Heart left ventricle (tissue), 16 donors: ENCODE results near the gene PELI3. TPM values are rescaled to one million over a fixed set of nuclear protein-coding genes. Genes with fewer than 3 reads are reported as not detected.

Experiments
- ATAC-seq, 4 donors: fragments of 200-7000 bp; cut with Tn5 transposase; one replicate each; pipeline ENCODE4 v1.9.1; 2020 to 2022; ENCODE audit warnings: moderate library complexity in 4 of 4, mild to moderate bottlenecking in 3 of 4, moderate number of reproducible peaks in 1 of 4
- DNase-seq, 5 donors: peaks; one replicate each; pipeline ENCODE4 v3.0.0-alpha.2; 2020
- H3K27ac ChIP-seq, 12 donors: fragments of 200-600 bp; sonication (generic) in 4 of 12; one replicate each; pipeline versions ENCODE4 v1.5.0 to v1.8.0; 2016 to 2022; ENCODE audit warnings: mild to moderate bottlenecking in 2 of 12
- H3K27me3 ChIP-seq, 9 donors: fragments of 200-600 bp; sonication (generic) in 2 of 9; one replicate each; pipeline versions ENCODE4 v1.5.1 to v1.8.0; 2016 to 2022; ENCODE audit warnings: mild to moderate bottlenecking in 3 of 9
- H3K36me3 ChIP-seq, 9 donors: fragments of 200-600 bp; sonication (generic) in 2 of 9; one replicate each; pipeline versions ENCODE4 v1.5.0 to v1.8.0; 2018 to 2022; ENCODE audit warnings: mild to moderate bottlenecking in 2 of 9
- H3K4me1 ChIP-seq, 12 donors: fragments of 200-600 bp; sonication (generic) in 4 of 12; one replicate each; pipeline versions ENCODE4 v1.5.0 to v1.8.0; 2016 to 2022; ENCODE audit warnings: mild to moderate bottlenecking in 3 of 12
- H3K4me3 ChIP-seq, 12 donors: fragments of 200-600 bp; sonication (generic) in 4 of 12; one replicate each; pipeline versions ENCODE4 v1.5.0 to v1.8.0; 2017 to 2022; ENCODE audit warnings: mild to moderate bottlenecking in 9 of 12, moderate library complexity in 4 of 12
- H3K9me3 ChIP-seq, 12 donors: fragments of 200-600 bp; sonication (generic) in 4 of 12; one replicate each; pipeline versions ENCODE4 v1.5.0 to v1.8.0; 2016 to 2022; ENCODE audit warnings: mild to moderate bottlenecking in 1 of 12
- POLR2A ChIP-seq, 2 donors: fragments of 450-650 bp; IDR thresholded peaks; one replicate each; pipeline ENCODE4 v1.6.1; 2017; ENCODE audit warnings: antibody characterized with exemption in 2 of 2, mild to moderate bottlenecking in 2 of 2, moderate library complexity in 2 of 2
- WGBS, 4 donors: extraction: QIAGEN DNeasy Blood & Tissue Kit in 2 of 4; methylation state at CpG; one replicate each; pipeline versions ENCODE4 v1.1.5 to v1.1.7; 2013 to 2018; 5-methylcytosine and 5-hydroxymethylcytosine counted together
- intact Hi-C, 10 donors: fragments of 100-400 bp; cut with DNase I; formaldehyde crosslinking; loops; one replicate each; pipeline versions ENCODE4 v1.11.1 to v1.14.2; 2022
- polyA plus RNA-seq, 2 donors: library from polyadenylated mRNA; stranded (reverse); fragments of 200-250 nt; gene quantifications; one replicate each; pipeline ENCODE4 v1.2.3, GENCODE V29; 2013
- total RNA-seq, 9 donors: library from RNA; depleted of rRNA in 2 of 9; stranded (reverse); fragments of >200 nt in 2 of 9; fragmentation: NEBNext Ultra II Directional in 3 of 9; extraction: Animal tissue kit (Norgen Biotek cat#: 25700) in 3 of 9; gene quantifications; one replicate each; pipeline versions ENCODE4 v1.1.0 to v1.2.4, GENCODE V29; 2016 to 2023
- TF ChIP-seq, protein P1 (sequence below), 12 donors: fragments of 200-600 bp; sonication (generic) in 4 of 12; IDR thresholded peaks; one replicate each; pipeline versions ENCODE4 v1.5.0 to v1.8.0; 2018 to 2022; ENCODE audit warnings: antibody characterized with exemption in 12 of 12, mild to moderate bottlenecking in 5 of 12
- donor health status: ischemic (EF 13 %, LVEDD 7.1; RV severe dilation, severe dysfunction).
- donor health status: healthy with polysubstance abuse.
- donor health status: DM: no; HTN: yes; CAD: no.
- donor health status: DM: no; HTN: no; CAD: no.
- donor health status: ischemic (EF 25% LVEDD 6.9; RV normal size, moderate dysfunction).
- donor health status: ischemic (EF 25% LVEDD 5.7; RV mildly dilated, moderate dysfunction).
- donor health status: healthy.
- donor health status: DM: yes; HTN: yes; CAD: no.
- donor health status: ischemic (EF 35%, LVEDD 5.7; RV mildly dilated, moderate dysfunction).
- donor health status: nonischemic (EF 11% LVEDD 7.7; RV severe dilation, severe dysfunction).
- donor health status: DM: yes; HTN: yes; CAD: no.
- donor health status: PGD.
- donor health status: ischemic (EF 29% LVEDD 5.4; RV normal size, mild dysfunction).
- donor health status: nonischemic (EF 23%, LVEDD 6.1; RV moderate dilation, normal function).

PELI3 gene
- total and polyA plus RNA-seq, 11 donors, result 5.8 to 26.2 (median 8.0) TPM

DNA sequence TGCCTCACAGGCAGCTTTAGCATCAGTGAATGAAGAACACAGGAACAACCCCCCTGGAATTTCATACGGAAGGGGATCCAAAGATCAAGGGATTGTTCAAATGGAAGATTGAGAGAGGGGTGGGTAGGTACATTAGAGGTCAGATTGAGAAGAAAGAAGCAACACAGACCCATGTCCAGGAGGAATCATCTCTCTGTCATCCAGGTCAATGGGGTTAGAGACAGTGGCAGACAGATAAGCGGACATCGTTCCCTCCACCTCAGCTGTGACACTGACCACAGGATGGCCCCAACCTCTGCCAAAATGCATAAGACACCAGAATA, 47.8 kb upstream of the PELI3 start:
- peaks cover 0 to 29% (median 3%) of the 10 kb centered on the region in 9 donors for H3K27me3 ChIP-seq
- H3K9me3 ChIP-seq, result no peaks in the 10 kb centered on the region
- intact Hi-C loops, result loop anchor here in 1 of 10 donors (10.0 kb wide), 1 partner anchor 416 kb away; no protein-coding TSS in a partner anchor
- no peak overlapping the region for H3K27ac ChIP-seq
- ATAC-seq (no peak), DNase-seq (no peak)
- TF ChIP-seq, protein P1, sequence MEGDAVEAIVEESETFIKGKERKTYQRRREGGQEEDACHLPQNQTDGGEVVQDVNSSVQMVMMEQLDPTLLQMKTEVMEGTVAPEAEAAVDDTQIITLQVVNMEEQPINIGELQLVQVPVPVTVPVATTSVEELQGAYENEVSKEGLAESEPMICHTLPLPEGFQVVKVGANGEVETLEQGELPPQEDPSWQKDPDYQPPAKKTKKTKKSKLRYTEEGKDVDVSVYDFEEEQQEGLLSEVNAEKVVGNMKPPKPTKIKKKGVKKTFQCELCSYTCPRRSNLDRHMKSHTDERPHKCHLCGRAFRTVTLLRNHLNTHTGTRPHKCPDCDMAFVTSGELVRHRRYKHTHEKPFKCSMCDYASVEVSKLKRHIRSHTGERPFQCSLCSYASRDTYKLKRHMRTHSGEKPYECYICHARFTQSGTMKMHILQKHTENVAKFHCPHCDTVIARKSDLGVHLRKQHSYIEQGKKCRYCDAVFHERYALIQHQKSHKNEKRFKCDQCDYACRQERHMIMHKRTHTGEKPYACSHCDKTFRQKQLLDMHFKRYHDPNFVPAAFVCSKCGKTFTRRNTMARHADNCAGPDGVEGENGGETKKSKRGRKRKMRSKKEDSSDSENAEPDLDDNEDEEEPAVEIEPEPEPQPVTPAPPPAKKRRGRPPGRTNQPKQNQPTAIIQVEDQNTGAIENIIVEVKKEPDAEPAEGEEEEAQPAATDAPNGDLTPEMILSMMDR (IDR thresholded peaks at IDR 0.05), result no peak
- no peak for TF ChIP-seq POLR2A (IDR thresholded peaks at IDR 0.05)
- 37 to 50% (median 47%) methylated on average over 3 of the region's 3 CpGs for WGBS, 4 donors
- H3K4me3 ChIP-seq, result no peak overlapping the region
- H3K4me1 ChIP-seq, result peaks cover 0 to 53% (median 25%) of the 10 kb centered on the region in 12 donors
- H3K36me3 ChIP-seq, result no peaks in the 10 kb centered on the region

DNA sequence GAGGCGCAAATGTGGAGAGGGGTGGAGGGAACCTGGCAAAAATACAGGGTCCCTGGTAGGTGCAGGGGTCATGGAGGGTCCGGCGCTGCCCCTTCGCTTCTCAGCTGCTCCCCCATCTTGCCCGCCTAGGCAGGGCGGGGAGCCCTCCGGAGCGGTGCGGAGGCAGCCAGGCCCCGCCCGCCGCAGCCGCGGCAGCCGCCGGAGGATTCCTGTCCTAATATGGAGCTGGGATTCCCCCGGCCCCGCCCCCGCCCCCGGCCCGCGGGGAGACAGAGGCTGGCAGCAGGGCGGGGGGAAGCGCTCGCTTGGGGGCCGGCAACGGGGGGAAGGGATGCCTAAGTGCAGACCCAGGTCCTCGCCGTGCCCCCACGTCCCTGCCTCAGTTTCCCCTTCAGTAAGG, 46.9 kb upstream of the PELI3 start:
- WGBS, 4 donors, result 3 to 5% (median 4%) methylated on average over 17 to 30 of the region's 30 CpGs
- TF ChIP-seq POLR2A (IDR thresholded peaks at IDR 0.05), result no peak
- TF ChIP-seq, protein P1 (IDR thresholded peaks at IDR 0.05), result no peak
- Histone ChIP-seq H3K9me3 (no peaks in the 10 kb centered on the region), H3K27ac (no peak overlapping the region), H3K36me3 (no peaks in the 10 kb centered on the region), H3K27me3 (peaks cover 0 to 25% (median 3%) of the 10 kb centered on the region in 9 donors), H3K4me1 (peaks cover 0 to 53% (median 25%) of the 10 kb centered on the region in 12 donors), H3K4me3 (no peak overlapping the region)
- intact Hi-C loops, result loop anchor here in 1 of 10 donors (10.0 kb wide), 1 partner anchor 415 kb away; no protein-coding TSS in a partner anchor
- ATAC-seq, result no peak
- DNase-seq, result no peak

DNA sequence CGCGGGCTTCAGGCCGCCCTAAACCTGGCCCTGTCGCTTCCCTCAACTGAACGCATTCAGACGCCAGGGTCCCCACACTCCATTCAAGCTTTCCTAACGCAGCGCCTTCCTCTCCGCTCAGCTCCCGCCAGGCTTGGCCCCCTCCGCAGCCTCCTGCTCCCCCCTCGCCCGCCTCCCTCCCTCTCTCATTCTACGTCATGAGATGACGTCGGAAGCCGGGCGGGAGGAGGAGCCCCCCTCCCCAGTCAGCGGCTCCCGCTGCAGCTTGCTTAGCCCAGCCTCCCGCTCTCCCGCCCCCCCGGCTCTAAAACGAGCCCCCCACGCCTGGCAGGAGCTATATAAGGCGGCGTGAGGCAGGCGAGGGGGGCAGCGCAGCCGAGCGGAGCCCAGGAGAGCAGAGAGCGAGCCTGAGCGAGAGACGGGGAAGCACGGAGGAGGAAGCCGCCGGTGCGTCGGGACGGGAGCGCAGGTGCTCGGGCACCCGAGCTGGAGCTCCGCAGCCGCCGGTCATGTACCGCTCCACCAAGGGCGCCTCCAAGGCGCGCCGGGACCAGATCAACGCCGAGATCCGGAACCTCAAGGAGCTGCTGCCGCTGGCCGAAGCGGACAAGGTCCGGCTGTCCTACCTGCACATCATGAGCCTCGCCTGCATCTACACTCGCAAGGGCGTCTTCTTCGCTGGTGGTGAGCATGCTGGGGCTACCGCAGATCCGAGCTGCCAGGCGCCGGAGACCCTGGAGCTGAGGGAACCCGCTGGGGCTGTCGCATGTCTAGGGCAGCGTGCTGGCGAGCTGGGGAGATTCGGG, 45.8 kb upstream of the PELI3 start, which contains the start of gene NPAS4:
Gene NPAS4, plus strand, starts transcription at position 365 of the 806 bp plus-strand sequence. Its CDS starts 145 bp downstream, at position 510.
- intact Hi-C loops, result no loop called here
- Histone ChIP-seq H3K4me3 (no peak within 1 kb of the TSS), H3K4me1 (peaks cover 0 to 53% (median 25%) of the 10 kb centered on the region in 12 donors), H3K9me3 (no peaks in the 10 kb centered on the region), H3K27ac (no peak within 1 kb of the TSS), H3K27me3 (peaks cover 0 to 25% (median 3%) of the 10 kb centered on the region in 9 donors), H3K36me3 (no peaks in the 10 kb centered on the region)
- ATAC-seq (no peak), DNase-seq (no peak)
- WGBS, 4 donors, result 7 to 9% (median 8%) methylated on average over 26 to 71 of the region's 71 CpGs
- TF ChIP-seq, protein P1 (IDR thresholded peaks at IDR 0.05), result no peak
- no peak for TF ChIP-seq POLR2A (IDR thresholded peaks at IDR 0.05)

DNA sequence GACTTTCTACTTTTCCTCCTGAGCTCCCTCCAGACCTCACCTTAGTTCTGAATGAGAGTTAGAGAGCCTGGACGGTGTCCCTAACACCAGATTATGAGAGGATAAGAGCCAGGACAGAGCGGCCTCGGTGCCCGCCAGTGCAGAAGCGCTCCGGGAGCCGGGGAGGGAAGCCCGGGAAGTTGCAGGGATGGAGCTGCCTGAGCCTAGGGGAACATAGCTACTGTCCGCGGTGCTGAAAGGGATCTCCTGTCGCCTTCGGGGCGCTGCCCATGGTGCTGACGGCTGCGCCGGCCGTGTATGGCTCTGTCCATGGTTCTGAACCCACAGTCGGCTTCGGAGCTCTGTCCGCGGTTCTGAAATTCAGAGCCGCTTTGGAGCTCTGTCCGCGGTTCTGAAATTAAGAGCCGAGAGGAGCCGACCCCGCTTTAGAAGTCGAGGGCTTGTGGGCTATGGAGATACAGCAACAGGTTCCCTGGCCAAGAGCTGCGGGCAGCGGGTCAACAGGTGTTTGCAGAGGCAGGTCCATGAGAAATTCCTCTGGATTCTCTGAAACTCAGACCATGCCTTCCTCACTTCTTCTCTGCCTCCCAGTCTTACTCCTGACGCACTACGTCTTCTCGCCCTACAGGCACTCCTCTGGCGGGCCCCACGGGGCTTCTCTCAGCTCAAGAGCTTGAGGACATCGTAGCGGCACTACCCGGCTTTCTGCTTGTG, 45.1 kb upstream of the PELI3 start:
- H3K36me3 ChIP-seq, result no peaks in the 10 kb centered on the region
- WGBS, 4 donors, result 12 to 21% (median 15%) methylated on average over 31 to 38 of the region's 38 CpGs
- no peak overlapping the region for H3K4me3 ChIP-seq
- TF ChIP-seq, protein P1 (IDR thresholded peaks at IDR 0.05), result no peak
- TF ChIP-seq POLR2A (IDR thresholded peaks at IDR 0.05), result no peak
- intact Hi-C loops, result no loop called here
- ATAC-seq, result peak; percentile 68 to 92 (median 88)
- peaks cover 0 to 25% (median 3%) of the 10 kb centered on the region in 9 donors for H3K27me3 ChIP-seq
- no peaks in the 10 kb centered on the region for H3K9me3 ChIP-seq
- peaks cover 0 to 45% (median 25%) of the 10 kb centered on the region in 12 donors for H3K4me1 ChIP-seq
- DNase-seq, result peak; percentile 90 to 94 (median 90)
- no peak overlapping the region for H3K27ac ChIP-seq
